ENCODE results near the gene CD52. TPM values are rescaled to one million over a fixed set of nuclear protein-coding genes. Genes with fewer than 3 reads are reported as not detected.
"Not testable (repeated sequence)": the region's sequence is repeated elsewhere in the genome, so short reads cannot be mapped to it uniquely, and the experiment has no call there.

CD52 gene
- total and polyA plus RNA-seq, 9 donors, result 1.1 to 3.8 (median 2.1) TPM

DNA sequence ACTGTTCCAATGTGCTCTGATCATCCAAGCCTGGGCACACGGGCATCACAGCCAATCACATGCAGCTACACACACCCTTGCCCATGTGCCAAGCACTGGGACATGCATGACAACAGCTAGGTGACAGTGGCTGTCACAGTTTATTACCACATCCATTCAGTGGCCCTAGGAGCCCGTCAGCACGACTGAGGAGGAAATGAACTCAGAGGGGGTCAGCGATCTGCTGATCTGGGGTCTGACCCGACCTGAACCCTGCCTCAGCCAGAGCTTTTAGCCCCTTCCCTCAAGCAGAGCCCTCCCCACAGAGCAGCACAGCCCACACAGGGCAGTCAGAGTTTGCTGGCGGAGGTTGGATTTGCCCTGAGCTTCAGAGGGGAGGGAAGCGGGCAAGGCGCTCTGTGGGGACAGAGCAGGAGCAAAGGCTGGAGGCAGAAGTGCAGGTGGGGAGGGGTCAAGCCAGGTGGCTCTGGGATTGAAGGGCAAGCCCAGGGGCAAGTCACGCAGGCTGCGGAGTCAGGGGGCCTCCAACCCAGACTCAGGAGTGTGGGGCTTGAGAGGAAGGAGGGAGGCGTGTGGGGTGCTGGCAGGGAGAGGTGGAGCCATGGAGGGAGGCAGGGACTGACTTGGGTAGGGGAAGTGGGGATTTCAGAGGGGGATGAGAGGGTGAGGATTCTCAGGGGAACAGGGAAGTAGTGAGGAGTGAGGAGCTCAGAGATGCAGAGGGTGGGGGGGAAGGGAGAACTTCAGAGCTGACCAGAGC is 27.5 kb upstream of the CD52 start:
- peak; percentile 40 for DNase-seq
- Histone ChIP-seq H3K4me3 (ENCODE audit: low read length) (no peak overlapping the region), H3K36me3 (ENCODE audit: control insufficient read depth, insufficient read depth, low read length) (no peaks in the 10 kb centered on the region), H3K4me1 (ENCODE audit: control insufficient read depth, insufficient read depth, low read length) (peaks cover 56% of the 10 kb centered on the region), H3K27me3 (ENCODE audit: control insufficient read depth, insufficient read depth, low read length) (no peaks in the 10 kb centered on the region), H3K27ac (ENCODE audit: low read length) (peak overlapping the region; percentile 35), H3K9me3 (replicated peaks; ENCODE audit: control insufficient read depth, low read depth, low read length) (no peaks in the 10 kb centered on the region)
- WGBS (ENCODE audit: insufficient coverage), result 54% methylated on average over 8 of the region's 11 CpGs

DNA sequence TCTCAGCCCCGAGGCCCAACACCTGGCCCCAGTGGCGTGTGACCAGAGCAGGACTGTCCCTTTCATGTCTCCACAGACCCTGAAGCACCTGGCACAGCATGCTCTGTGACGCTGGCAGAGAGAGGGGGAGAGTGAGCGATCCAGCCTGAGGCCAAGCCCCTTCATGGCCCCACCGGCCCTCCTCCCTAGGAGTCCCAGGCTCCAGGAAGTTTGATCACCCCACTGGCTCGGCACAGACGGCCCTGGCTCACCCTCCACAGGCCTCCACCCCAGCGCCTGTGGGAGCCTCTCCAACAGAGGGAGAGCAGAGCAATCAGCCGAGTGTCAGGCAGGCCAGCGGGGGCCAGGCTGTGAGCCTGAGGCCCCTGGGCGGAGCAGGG is 26.9 kb upstream of the CD52 start:
- no peak overlapping the region for H3K4me3 ChIP-seq (ENCODE audit: low read length)
- H3K27ac ChIP-seq (ENCODE audit: low read length), result peak overlapping the region; percentile 6
- WGBS (ENCODE audit: insufficient coverage), result 29% methylated on average over 8 of the region's 11 CpGs
- peaks cover 53% of the 10 kb centered on the region for H3K4me1 ChIP-seq (ENCODE audit: control insufficient read depth, insufficient read depth, low read length)
- no peaks in the 10 kb centered on the region for H3K27me3 ChIP-seq (ENCODE audit: control insufficient read depth, insufficient read depth, low read length)
- DNase-seq, result no peak
- no peaks in the 10 kb centered on the region for H3K9me3 ChIP-seq (replicated peaks; ENCODE audit: control insufficient read depth, low read depth, low read length)
- H3K36me3 ChIP-seq (ENCODE audit: control insufficient read depth, insufficient read depth, low read length), result no peaks in the 10 kb centered on the region

DNA sequence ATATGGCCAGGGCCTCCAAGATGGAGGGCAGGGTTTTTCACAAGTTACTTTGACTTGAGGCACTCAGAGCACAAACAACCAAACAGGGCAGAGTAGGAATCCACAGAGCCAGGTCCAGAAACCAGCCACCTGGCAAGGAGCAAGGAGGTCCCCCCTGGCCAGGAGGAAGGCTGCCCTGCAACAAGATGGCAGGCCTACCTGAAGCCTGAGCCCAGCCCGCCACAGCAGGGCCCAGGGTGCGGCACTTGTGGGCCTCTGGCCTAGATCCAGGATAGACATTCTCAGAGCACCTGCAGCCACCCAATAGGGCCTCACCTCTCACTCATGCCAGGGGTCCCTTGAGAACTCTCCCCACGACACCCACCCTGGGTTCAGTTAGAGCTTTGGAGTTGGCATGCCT is 26.3 kb upstream of the CD52 start:
- no peaks in the 10 kb centered on the region for H3K9me3 ChIP-seq (replicated peaks; ENCODE audit: control insufficient read depth, low read depth, low read length)
- no peak for DNase-seq
- no peaks in the 10 kb centered on the region for H3K36me3 ChIP-seq (ENCODE audit: control insufficient read depth, insufficient read depth, low read length)
- no peak overlapping the region for H3K27ac ChIP-seq (ENCODE audit: low read length)
- no peak overlapping the region for H3K4me3 ChIP-seq (ENCODE audit: low read length)
- H3K4me1 ChIP-seq (ENCODE audit: control insufficient read depth, insufficient read depth, low read length), result peaks cover 49% of the 10 kb centered on the region
- 89% methylated on average over 3 of the region's 3 CpGs for WGBS (ENCODE audit: insufficient coverage)
- no peaks in the 10 kb centered on the region for H3K27me3 ChIP-seq (ENCODE audit: control insufficient read depth, insufficient read depth, low read length)

DNA sequence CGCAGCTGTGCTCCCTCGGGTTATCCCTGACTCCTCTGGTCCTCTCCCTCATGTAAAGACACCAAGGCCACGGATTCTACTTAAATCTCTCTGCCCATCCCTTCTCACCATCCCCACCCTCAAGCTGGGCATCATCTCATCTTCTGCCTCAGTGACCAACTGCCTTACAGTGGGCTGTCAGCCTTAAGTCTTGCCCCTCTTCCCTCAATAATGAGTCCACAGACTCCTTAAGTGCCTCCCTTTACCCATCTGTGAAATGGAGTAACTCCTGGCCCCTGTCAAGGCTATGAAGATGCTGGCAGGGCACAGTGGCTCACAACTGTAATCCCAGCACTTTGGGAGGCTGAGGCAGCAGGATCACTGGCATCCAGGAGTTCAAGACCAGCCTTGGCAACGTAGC is 25.8 kb upstream of the CD52 start:
- Histone ChIP-seq H3K27me3 (ENCODE audit: control insufficient read depth, insufficient read depth, low read length) (no peaks in the 10 kb centered on the region), H3K4me3 (ENCODE audit: low read length) (no peak overlapping the region), H3K9me3 (replicated peaks; ENCODE audit: control insufficient read depth, low read depth, low read length) (no peaks in the 10 kb centered on the region), H3K27ac (ENCODE audit: low read length) (no peak overlapping the region), H3K4me1 (ENCODE audit: control insufficient read depth, insufficient read depth, low read length) (peaks cover 46% of the 10 kb centered on the region), H3K36me3 (ENCODE audit: control insufficient read depth, insufficient read depth, low read length) (no peaks in the 10 kb centered on the region)
- 82% methylated on average over 4 of the region's 4 CpGs for WGBS (ENCODE audit: insufficient coverage)
- DNase-seq, result no peak

DNA sequence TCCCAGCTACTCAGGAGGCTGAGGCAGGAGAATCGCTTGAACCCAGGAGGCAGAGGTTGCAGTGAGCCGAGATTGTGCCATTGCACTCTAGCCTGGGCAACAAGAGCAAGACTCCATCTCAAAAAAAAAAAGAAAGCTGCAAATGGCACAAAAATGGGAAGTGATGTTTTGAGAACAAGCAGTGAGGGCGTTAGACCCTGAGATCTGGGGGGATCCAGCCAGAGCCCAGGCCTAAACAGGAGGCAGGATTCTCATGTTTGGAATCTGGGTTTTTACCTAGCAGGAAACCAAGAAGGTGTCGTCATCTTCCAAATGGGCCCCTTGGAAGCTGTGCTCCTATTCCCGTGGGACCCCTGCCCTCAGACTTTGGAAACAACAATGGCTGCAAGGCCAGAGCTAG is 25.0 kb upstream of the CD52 start:
- not testable (repeated sequence) for H3K36me3 ChIP-seq (ENCODE audit: control insufficient read depth, insufficient read depth, low read length); H3K9me3 ChIP-seq (replicated peaks; ENCODE audit: control insufficient read depth, low read depth, low read length); H3K27ac ChIP-seq (ENCODE audit: low read length); H3K27me3 ChIP-seq (ENCODE audit: control insufficient read depth, insufficient read depth, low read length); H3K4me3 ChIP-seq (ENCODE audit: low read length); DNase-seq
- H3K4me1 ChIP-seq (ENCODE audit: control insufficient read depth, insufficient read depth, low read length), result peaks cover 38% of the 10 kb centered on the region
- 94% methylated on average over 3 of the region's 5 CpGs for WGBS (ENCODE audit: insufficient coverage)

DNA sequence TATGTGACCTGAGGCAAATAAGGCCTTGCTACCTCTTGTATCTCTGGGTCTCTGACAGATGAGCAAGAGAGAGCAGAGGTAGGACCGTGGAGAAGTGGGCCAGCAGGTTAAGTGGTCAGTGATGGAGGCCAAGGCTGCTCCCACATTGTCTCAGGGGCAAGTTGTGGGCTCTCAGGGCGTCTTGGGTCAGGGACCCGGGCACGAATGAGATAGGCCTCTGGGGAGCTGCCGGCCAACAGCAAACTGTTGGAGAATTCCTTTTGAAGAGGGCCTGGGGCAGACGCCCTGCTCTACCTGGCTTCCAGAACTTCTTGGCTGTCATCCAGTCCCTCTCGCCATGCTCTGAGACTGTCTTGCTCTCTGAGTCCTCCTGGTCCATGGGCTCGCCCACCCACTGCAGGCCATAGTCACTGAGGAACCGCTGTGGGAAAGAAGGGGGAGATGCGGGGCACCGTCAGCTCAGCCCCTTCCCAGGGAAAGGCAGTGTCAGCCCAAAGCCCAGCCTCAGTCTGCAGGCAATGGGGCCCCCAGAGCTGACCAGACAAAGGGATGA is 23.8 kb upstream of the CD52 start:
- Histone ChIP-seq H3K27ac (ENCODE audit: low read length) (no peak overlapping the region), H3K4me1 (ENCODE audit: control insufficient read depth, insufficient read depth, low read length) (peaks cover 26% of the 10 kb centered on the region), H3K27me3 (ENCODE audit: control insufficient read depth, insufficient read depth, low read length) (no peaks in the 10 kb centered on the region), H3K4me3 (ENCODE audit: low read length) (no peak overlapping the region), H3K9me3 (replicated peaks; ENCODE audit: control insufficient read depth, low read depth, low read length) (no peaks in the 10 kb centered on the region), H3K36me3 (ENCODE audit: control insufficient read depth, insufficient read depth, low read length) (no peaks in the 10 kb centered on the region)
- DNase-seq, result no peak
- WGBS (ENCODE audit: insufficient coverage), result 90% methylated on average over 9 of the region's 11 CpGs

DNA sequence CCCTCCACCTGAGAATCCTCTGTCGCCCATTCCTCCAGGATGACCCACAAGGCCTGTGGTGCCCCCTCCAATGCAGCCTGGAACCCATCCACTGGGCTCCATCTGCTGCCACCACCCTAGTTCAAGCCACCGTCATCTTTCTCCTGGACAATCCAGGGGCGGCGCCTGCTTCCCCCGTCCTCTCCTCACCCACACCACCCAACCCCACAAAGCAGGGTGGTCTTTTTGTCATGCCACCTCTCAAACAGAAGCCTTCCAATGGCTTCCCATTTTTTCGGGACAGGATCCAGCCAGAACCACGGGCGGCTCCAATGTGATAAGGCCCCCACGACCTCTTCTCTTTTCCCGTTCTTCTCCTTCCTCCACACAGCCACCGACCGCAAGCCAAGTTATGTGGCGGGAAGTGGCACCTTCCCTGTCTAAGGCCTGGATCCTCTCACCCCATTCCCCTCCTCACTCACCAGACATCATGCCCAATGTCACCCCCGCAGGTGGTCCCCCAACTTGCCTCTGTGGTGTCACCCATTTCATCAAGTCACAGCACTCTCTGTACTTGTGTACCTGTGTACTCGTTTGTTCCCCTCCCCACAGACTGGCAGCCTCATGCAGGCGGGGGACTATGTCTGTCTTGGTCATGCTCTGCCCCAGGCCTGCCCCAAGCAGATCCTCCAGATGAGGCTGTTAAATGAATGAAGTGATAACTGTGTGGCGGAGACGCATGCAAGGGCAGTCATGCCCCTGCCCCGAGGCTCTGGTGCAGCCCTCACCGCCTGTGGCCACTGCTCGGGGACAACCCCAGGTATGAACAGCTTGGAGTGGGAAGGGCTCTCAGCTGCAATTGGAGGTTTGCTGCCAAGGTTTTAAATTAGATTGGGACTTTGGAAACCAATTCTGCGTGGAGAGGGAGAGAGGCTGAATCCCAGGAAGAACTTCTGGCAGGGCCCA is 22.3 kb upstream of the CD52 start:
- Histone ChIP-seq H3K9me3 (replicated peaks; ENCODE audit: control insufficient read depth, low read depth, low read length) (no peaks in the 10 kb centered on the region), H3K36me3 (ENCODE audit: control insufficient read depth, insufficient read depth, low read length) (no peaks in the 10 kb centered on the region), H3K4me3 (ENCODE audit: low read length) (no peak overlapping the region), H3K27ac (ENCODE audit: low read length) (no peak overlapping the region), H3K27me3 (ENCODE audit: control insufficient read depth, insufficient read depth, low read length) (no peaks in the 10 kb centered on the region), H3K4me1 (ENCODE audit: control insufficient read depth, insufficient read depth, low read length) (peaks cover 14% of the 10 kb centered on the region)
- 83% methylated on average over 17 of the region's 22 CpGs for WGBS (ENCODE audit: insufficient coverage)
- DNase-seq, result no peak

DNA sequence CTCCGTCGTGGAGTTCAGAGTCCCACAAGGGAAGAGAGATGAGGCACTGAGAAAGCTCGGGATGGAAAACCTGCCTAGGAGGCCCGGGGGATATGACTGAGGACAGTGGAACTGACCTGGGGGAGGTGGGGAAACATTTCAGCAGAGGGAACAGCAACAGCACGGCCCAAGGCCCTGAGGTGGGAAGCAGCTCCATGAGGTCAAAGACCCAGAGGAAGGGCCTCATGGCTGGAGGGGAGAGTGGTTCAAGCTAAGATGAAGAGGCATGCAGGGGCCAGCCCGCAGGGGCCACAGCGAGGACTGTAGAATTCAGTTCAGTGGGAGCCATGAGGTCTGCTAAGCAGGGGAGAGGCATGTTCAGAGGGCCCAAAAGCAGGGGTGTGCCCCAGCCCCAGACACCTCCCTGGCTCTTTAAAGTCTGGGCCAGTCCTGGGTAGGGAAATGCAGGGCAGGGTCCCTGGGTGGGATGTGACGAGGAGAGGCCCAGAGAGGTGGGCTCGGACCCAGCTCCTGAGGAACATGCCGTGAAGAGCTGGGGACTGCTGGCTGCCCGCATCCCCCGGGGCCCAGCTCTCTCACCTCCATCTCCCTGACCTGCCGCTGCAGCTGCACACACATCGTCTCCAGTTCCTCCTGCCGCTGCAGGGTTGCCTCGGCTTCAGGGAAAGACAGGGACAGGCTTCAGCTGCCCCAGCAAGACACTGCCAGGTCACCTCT is 21.3 kb upstream of the CD52 start:
- DNase-seq, result no peak
- peaks cover 3% of the 10 kb centered on the region for H3K36me3 ChIP-seq (ENCODE audit: control insufficient read depth, insufficient read depth, low read length)
- no peak overlapping the region for H3K4me3 ChIP-seq (ENCODE audit: low read length)
- no peak overlapping the region for H3K27ac ChIP-seq (ENCODE audit: low read length)
- H3K9me3 ChIP-seq (replicated peaks; ENCODE audit: control insufficient read depth, low read depth, low read length), result no peaks in the 10 kb centered on the region
- H3K27me3 ChIP-seq (ENCODE audit: control insufficient read depth, insufficient read depth, low read length), result no peaks in the 10 kb centered on the region
- H3K4me1 ChIP-seq (ENCODE audit: control insufficient read depth, insufficient read depth, low read length), result peaks cover 4% of the 10 kb centered on the region
- 80% methylated on average over 13 of the region's 16 CpGs for WGBS (ENCODE audit: insufficient coverage)

DNA sequence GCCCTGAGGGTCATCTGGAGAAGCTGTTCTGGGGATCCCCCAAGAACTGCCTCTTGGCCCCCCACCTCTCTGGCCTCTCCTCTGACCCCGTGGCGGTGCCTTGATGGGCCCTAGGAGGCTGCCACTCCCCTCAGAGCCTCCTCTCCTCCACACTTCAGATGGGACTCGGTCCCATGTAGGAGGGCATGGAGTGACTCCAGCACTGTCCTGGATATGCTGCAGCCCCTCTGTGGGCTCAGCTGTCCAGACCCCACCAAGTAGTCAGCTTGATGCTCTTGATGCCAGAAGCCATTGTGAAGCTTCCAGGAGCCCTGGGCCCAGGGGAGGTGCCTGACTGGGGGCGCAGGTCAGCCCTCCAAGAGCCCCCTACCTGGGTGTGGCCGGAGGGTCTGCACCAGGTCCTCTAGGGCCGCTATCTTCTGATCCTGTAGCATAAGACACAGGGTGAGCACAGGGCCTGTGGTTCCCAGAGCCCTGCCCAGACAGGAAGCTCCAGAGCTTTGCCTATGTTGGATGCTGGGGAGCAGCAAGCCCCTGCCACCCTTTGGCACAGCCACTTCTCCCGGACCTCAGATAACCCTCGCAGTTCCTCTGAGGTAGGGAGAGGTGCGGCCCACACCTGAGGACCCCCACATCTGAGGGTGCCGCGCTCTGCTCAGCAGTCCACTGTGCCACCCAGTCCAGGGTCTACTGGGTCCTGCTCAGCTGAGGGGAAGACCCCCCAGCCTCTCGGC is 20.5 kb upstream of the CD52 start:
- Histone ChIP-seq H3K36me3 (ENCODE audit: control insufficient read depth, insufficient read depth, low read length) (peaks cover 3% of the 10 kb centered on the region), H3K4me3 (ENCODE audit: low read length) (no peak overlapping the region), H3K27me3 (ENCODE audit: control insufficient read depth, insufficient read depth, low read length) (no peaks in the 10 kb centered on the region), H3K27ac (ENCODE audit: low read length) (no peak overlapping the region), H3K4me1 (ENCODE audit: control insufficient read depth, insufficient read depth, low read length) (no peaks in the 10 kb centered on the region), H3K9me3 (replicated peaks; ENCODE audit: control insufficient read depth, low read depth, low read length) (no peaks in the 10 kb centered on the region)
- no peak for DNase-seq
- WGBS (ENCODE audit: insufficient coverage), result 96% methylated on average over 8 of the region's 12 CpGs
